ENCODE results near the gene MGMT.

MGMT gene

DNA sequence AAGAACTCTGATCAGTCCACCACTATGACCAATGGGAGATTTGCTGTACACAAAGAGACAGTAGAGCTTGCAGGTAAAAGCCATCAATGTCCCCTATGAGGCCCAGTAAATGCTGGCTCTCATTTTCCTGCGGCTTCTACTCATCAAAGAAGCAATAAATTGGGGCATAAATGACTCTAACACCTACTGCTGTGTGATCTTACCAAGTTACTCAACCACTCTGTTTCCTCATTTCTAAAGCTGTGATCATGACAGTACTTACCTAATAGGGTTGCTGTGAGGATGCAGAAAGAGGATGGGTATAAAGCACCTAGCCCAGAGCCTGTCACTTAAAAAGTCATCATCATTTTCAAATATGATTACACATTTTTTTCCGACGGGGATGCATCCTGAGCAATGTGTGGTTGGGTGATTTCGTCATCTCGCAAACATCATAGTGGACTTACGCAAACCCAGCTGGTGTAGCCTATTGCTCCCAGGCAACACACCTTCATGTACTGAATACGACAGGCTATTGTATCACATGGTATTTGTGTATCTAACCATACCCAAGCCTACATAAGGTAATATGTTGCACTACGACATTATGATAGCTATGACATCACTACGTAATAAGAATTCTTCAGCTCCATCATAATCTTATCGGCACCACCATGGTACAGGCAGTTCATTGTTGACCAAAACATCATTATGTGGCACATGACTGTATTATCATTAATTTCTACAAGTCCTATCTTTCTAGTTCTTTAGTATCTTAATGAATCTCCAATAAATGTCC is 7.1 kb upstream of the MGMT start:
- no peak for DNase-seq

GRCh38 chr10:129462257-129462795 is 4.7 kb upstream of the MGMT start:
- no peak for DNase-seq

- no peak for DNase-seq
Observed at GRCh38 chr10:129464251-129464650, 2.8 kb upstream of the MGMT start.

DNA sequence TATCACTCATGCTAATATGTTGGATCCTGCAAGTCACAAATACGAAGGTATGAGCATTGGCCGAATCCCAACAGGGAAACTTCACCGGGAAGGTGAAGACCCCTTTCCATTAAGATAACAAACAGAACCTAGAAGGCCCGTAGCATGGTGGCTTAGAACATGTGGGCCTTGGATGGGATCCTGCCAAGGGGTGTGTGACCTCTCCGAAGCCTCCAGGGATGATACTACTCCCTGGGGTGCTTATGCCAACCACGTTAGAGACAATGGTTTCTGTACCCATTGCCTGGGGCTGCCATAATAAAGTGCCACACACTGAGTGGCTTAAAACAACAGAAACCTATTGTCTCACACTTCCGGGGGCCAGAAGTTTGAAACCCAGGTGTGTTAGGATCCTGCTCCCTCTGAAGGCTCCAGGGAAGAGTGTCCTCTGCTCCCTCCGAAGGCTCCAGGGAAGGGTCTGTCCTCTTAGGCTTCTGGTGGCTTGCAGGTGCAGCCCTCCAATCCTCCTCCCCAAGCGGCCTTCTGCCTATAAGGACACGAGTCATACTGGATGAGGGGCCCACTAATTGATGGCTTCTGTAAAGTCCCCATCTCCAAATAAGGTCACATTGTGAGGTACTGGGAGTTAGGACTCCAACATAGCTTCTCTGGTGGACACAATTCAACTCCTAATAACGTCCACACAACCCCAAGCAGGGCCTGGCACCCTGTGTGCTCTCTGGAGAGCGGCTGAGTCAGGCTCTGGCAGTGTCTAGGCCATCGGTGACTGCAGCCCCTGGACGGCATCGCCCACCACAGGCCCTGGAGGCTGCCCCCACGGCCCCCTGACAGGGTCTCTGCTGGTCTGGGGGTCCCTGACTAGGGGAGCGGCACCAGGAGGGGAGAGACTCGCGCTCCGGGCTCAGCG is 992 bp upstream of the MGMT start:
- DNase-seq = no peak

- no peak for DNase-seq
Observed at GRCh38 chr10:129467359-129468064, 471 bp downstream of the MGMT start.

GRCh38 chr10:129468187-129468586 is 1.1 kb downstream of the MGMT start:
- DNase-seq = no peak

DNA sequence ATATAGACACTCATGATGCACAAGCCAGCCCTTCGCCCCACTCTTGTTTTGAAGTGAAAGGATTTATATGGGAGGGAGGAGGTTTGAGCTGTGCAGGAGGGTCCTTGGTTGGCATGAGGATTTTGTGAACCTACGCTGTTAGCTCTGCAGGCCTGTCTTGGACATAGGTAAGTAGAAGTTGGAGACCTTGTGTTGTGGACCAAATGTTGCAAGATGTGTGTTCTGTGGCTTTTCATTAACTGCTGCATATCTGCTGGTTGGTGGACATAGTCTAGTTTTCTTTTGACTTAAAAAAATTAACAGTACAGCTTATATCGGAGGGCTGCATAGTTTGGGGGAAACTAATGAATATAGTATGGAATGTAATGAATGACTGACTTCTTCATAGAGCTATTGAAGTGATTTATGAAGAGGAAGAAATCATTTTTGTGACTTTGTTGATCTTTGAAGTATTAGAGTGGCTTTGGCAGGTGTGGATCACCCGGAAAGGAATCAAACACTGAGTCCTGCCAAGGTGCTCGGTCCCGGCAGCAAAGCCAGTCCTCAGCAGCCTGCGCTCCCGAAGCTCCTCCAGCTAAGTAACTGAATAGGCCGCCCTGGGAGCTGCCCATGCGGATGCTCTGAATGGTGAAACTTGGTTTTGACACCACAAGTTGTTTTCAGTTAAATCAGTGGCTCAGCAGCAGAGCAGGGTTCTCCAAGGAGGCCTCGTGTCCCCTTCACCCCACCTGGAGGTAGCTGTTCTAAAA is 3.2 kb downstream of the MGMT start:
- no peak for DNase-seq

DNA sequence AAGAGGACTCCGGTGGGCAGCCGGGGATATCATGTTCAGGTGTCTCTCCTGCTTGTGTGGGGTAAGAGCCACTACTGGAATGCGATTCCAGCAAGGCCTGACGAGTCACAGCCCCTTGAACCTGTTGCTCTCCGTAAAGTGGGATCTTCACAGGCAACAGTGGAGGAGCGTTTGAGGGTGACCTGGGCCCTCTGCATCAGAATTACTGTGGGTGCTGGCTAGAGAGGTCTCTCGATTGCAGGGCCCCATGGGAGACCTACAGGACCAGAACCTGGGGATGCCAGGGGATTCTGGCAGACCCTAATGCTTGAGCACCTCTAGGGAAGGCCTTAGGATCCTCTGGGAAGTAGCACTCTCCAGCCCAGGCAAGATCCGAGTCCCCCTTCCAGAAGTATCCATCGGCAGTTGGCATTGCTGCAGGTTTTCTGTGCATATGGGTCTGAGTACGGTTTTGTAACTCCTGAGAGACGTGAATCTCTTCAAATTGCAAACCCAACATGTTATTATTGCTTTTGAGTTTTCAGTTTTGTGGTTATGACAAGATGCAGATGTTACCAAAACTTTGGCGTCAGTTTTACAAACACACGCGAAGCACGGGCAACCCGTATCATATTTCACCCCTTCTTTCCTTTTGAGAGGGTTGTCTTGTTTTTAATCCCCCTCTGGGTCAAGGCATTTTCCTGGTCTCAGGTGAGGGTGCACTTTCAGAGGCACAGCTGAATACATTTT is 4.6 kb downstream of the MGMT start:
- no peak for DNase-seq

DNA sequence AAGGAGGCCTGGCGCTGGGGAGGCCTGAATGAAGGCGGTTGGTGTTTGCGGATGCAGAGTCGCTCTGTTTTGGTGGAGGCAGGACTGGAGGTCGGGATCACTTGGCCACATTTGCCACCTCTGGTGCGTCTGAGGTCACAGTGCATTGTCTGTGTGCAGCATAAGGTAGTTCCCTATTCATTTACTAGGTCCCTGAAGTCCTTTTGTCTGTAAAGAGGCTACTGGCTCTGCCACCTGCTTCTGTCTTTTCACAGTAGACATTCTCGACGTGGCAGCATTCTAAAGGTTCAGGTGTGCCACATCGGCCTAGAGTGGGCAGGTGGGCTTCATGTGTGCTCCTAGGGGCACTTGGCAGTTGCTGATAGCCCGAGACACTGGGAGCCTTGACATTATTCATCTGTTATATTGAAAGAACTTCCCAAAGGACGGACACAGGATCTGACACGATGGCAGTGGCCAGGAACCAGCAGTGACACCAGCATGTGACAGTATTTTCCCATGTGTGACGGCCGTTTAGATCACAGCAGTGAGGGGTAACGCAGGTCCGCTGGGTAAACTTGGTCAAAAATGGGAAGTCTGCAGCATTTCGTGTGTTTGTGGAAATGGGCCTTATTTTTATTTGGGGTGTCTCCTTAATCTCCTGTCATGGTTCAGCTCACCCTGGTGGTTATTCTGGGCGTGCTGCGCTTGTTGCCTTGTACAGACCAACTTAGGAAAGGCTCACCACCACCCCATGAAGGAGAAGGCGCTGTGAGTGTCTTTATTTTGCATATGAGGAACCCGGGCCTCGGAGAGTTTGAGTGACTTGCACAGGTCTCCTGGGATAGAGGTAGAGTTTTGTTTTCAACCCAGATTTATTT is 5.9 kb downstream of the MGMT start:
- no peak for DNase-seq

DNA sequence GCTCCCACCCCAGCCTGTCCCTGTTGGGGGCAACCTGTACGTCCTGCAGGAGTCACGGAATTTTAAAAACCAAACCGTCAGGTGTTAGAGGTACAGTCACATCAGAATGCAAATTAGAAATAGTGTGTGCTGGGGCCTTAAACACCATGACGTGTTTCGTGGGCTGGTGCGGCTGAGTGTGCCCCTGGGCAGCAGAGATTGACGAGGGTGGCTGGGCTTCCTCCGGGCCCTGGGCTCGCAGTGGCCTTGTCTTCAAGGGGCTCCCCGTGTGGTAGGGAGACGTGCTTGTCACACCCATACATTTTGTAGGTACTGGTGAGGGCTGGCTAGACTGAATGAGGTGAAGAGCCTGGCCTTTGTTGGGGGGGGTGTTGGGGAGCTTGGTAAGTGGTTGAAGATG is 7.6 kb downstream of the MGMT start:
- no peak for DNase-seq

DNA sequence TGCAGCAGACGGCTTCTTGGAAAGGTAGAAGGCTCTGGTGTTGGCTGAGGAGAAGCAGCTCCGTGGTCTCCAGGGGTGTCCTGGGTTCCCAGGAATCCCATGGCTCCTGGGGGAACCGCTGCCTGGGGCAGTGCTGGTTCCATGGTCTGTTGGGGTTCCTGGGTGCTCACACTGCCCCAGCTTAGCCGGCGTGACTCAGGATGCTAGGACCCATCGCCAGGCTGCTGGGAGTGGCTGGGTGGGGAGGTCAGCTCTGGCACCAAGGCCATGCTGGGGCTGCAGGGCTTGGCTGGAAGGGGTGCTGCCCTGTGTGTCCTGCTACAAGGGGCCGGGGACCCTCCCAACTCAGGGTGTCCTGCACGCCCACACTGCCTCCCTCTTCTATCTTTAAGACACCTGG is 9.4 kb downstream of the MGMT start:
- DNase-seq = no peak

- DNase-seq = no peak
Observed at GRCh38 chr10:129477051-129477450, 10.0 kb downstream of the MGMT start.

- DNase-seq = no peak
Observed at GRCh38 chr10:129481641-129482040, 14.6 kb downstream of the MGMT start.

DNA sequence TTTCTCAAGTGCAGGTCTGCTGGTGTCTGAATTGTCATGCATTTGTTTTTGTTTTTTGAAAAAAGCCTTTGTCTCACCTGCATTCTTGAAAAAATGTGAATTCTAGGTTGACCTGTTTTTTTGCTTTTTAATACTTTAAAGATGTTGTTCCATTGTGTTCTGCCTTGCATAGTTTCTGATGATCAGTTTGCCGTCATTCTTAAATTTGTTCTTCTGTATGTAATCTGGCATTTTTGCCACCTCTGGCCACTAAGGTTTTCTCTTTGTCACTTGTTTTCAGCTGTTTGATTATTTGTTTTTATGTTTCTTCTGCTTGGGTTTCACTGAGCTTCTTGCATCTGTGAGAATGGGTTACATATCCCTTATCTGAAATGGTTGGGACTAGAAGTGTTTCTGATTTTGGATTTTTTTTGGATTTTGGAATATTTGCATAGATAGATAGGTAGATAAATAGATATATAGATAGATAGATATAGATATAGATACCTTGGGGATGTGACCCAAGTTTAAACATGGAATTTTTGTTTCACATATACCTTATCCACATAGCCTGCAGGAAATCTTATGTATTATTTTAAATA is 16.5 kb downstream of the MGMT start:
- no peak for DNase-seq

DNA sequence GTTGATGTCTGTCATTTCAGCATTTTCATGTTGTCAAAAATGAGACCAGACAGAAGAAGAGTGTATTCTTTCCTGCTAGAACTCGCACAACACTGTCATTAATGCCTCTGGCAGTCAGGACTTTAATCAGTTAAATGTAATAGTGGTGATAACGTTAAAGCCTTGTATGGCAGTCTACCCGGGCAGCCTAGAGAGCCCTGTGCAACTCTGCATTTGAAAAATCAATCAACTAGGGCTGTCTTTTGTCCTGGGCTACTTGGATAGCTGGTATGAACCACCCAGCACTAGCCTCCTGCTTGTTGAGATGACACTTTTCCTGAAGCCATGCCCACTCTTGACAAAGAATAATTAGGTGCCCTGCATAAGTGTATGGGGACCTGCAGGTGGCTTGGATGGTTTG is 19.8 kb downstream of the MGMT start:
- DNase-seq = no peak

- no peak for DNase-seq
Observed at GRCh38 chr10:129491123-129491734, 24.2 kb downstream of the MGMT start.

- DNase-seq = no peak
Observed at GRCh38 chr10:129494176-129494575, 27.1 kb downstream of the MGMT start.

- no peak for DNase-seq
Observed at GRCh38 chr10:129494740-129495139, 27.7 kb downstream of the MGMT start.

GRCh38 chr10:129495256-129495655 is 28.2 kb downstream of the MGMT start:
- DNase-seq = no peak

DNA sequence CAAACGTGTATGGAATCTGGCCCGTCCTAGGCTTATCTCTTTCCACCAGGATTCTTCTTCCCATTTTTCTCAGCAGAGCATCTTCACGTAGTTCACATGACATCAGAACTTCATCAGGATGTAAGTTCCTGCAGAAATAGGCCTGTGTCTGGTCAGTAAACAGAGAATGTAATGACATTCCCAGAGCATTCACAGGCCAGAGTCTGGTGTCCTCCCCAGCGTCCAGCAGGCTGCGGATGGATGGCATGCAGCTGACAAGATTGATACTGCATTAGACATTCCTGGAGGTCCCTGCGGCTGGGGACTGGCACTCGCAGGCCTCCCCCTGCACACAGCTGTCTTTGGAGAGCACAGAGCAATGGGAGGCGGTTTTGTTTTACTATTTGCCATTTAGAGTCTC is 28.7 kb downstream of the MGMT start:
- DNase-seq = no peak

Data from activated CD8-positive, alpha-beta memory T cell treated with anti-CD3 and anti-CD28 coated beads, Interleukin-2, amount 50 U/mL, for 4 hours (primary cell).